ENCODE data around the gene FNBP1L.
A peak's percentile ranks its signal among the peaks of the same experiment; 100 is the strongest.
"Not testable (repeated sequence)": the region's sequence is repeated elsewhere in the genome, so short reads cannot be mapped to it uniquely, and the experiment has no call there.

Gene FNBP1L

GRCh38 chr1:93446837-93447451 is 974 bp upstream of the FNBP1L start:
- DNase-seq = peak; percentile 45

GRCh38 chr1:93448292-93448982 is 519 bp downstream of the FNBP1L start:
- DNase-seq = peak; percentile 71

GRCh38 chr1:93448983-93449804 is 1.3 kb downstream of the FNBP1L start:
- DNase-seq = no peak

- DNase-seq = no peak
Measured at GRCh38 chr1:93450321-93450720, 2.4 kb downstream of the FNBP1L start.

- DNase-seq = no peak
Measured at GRCh38 chr1:93453911-93454310, 6.0 kb downstream of the FNBP1L start.

- no peak for DNase-seq
Measured at GRCh38 chr1:93459126-93459525, 11.2 kb downstream of the FNBP1L start.

GRCh38 chr1:93461236-93461635 is 13.3 kb downstream of the FNBP1L start:
- DNase-seq = no peak

GRCh38 chr1:93463960-93464359 is 16.0 kb downstream of the FNBP1L start:
- DNase-seq = no peak

- DNase-seq = not testable (repeated sequence)
Measured at GRCh38 chr1:93465371-93466082, 17.6 kb downstream of the FNBP1L start.

GRCh38 chr1:93467606-93468005 is 19.7 kb downstream of the FNBP1L start:
- DNase-seq = no peak

GRCh38 chr1:93468662-93469061 is 20.7 kb downstream of the FNBP1L start:
- no peak for DNase-seq

GRCh38 chr1:93469223-93469622 is 21.3 kb downstream of the FNBP1L start:
- DNase-seq = not testable (repeated sequence)

- no peak for DNase-seq
Measured at GRCh38 chr1:93471284-93471683, 23.4 kb downstream of the FNBP1L start.

- no peak for DNase-seq
Measured at GRCh38 chr1:93471911-93472310, 24.0 kb downstream of the FNBP1L start.

GRCh38 chr1:93474321-93474720 is 26.4 kb downstream of the FNBP1L start:
- no peak for DNase-seq

- DNase-seq = no peak
Measured at GRCh38 chr1:93475681-93476080, 27.8 kb downstream of the FNBP1L start.

GRCh38 chr1:93479133-93479745 is 31.3 kb downstream of the FNBP1L start:
- not testable (repeated sequence) for DNase-seq

GRCh38 chr1:93481899-93482298 is 34.0 kb downstream of the FNBP1L start:
- DNase-seq = not testable (repeated sequence)

GRCh38 chr1:93483200-93483599 is 35.3 kb downstream of the FNBP1L start:
- DNase-seq = no peak

GRCh38 chr1:93483606-93484005 is 35.7 kb downstream of the FNBP1L start:
- DNase-seq = no peak

- DNase-seq = no peak
Measured at GRCh38 chr1:93488207-93488606, 40.3 kb downstream of the FNBP1L start.

GRCh38 chr1:93489756-93490155 is 41.8 kb downstream of the FNBP1L start:
- no peak for DNase-seq

- no peak for DNase-seq
Measured at GRCh38 chr1:93490357-93490756, 42.4 kb downstream of the FNBP1L start.

All from femur (tissue), 1 donor.